SU-DHL-6 (cell line): ENCODE results near the gene ABHD16A.

Experiments used
- H2AFZ ChIP-seq: fragments of 200-600 bp; sonication (generic); 2 replicates; pipeline ENCODE4 v1.6.1; 2014; ENCODE audit warnings: low read depth, mild to moderate bottlenecking, moderate library complexity, mixed read lengths, antibody characterized with exemption, low read length; ENCODE audit not compliant: severe bottlenecking
- H3F3A ChIP-seq: fragments of 200-600 bp; shearing (Covaris generic); 2 replicates; pipeline ENCODE4 v1.6.0; 2016; ENCODE audit warnings: antibody characterized with exemption, mild to moderate bottlenecking; ENCODE audit not compliant: insufficient read depth
- H3K27ac ChIP-seq: fragments of 200-600 bp; sonication (generic); 2 replicates; pipeline ENCODE4 v1.5.1; 2016; ENCODE audit warnings: low read depth, mild to moderate bottlenecking, low read length, moderate library complexity, mixed read lengths
- H3K27me3 ChIP-seq: fragments of 200-600 bp; sonication (generic), shearing (Covaris generic); 2 replicates; pipeline ENCODE4 v1.6.0; 2014; ENCODE audit warnings: mild to moderate bottlenecking, low read length
- H3K36me3 ChIP-seq: fragments of 200-600 bp; sonication (generic); 2 replicates; pipeline ENCODE4 v1.6.1; 2014; ENCODE audit warnings: mild to moderate bottlenecking, low read length, mixed read lengths
- H3K4me2 ChIP-seq: fragments of 300-600, 200-600 bp; shearing (Covaris generic), sonication (generic); 2 replicates; pipeline ENCODE4 v1.6.0; 2014; ENCODE audit warnings: low read length, low read depth, mild to moderate bottlenecking; ENCODE audit not compliant: poor library complexity, severe bottlenecking
- H3K4me3 ChIP-seq: fragments of 200-600 bp; sonication (generic); 2 replicates; pipeline ENCODE4 v1.5.1; 2014; ENCODE audit warnings: antibody characterized with exemption, low read length, mild to moderate bottlenecking, mixed read lengths; ENCODE audit not compliant: insufficient read depth, poor library complexity, severe bottlenecking
- H3K79me2 ChIP-seq: fragments of 200-600 bp; sonication (generic); 2 replicates; pipeline ENCODE4 v1.6.1; 2014; ENCODE audit warnings: mild to moderate bottlenecking, low read length, moderate library complexity; ENCODE audit not compliant: insufficient read depth
- H3K9ac ChIP-seq: fragments of 200-600 bp; sonication (generic); 2 replicates; pipeline ENCODE4 v1.7.0; 2014; ENCODE audit warnings: mild to moderate bottlenecking, low read length
- H3K9me2 ChIP-seq: fragments of 200-600 bp; sonication (generic); replicated peaks from 2 replicates; pipeline ENCODE4 v1.6.1; 2014; ENCODE audit warnings: low read length; ENCODE audit not compliant: insufficient read depth
- H3K9me3 ChIP-seq: fragments of 200-600 bp; sonication (generic); 2 replicates; pipeline ENCODE4 v1.6.1; 2014; ENCODE audit warnings: low read length, mixed read lengths; ENCODE audit not compliant: insufficient read depth
- H4K20me1 ChIP-seq: fragments of 200-600 bp; sonication (generic); 2 replicates; pipeline ENCODE4 v1.6.1; 2014; ENCODE audit warnings: low read depth, mild to moderate bottlenecking, antibody characterized with exemption, low read length, moderate library complexity, mixed read lengths
- CTCF ChIP-seq: fragments of 200-600 bp; sonication (generic); IDR thresholded peaks from one replicate; pipeline ENCODE4 v1.5.1; 2017; ENCODE audit warnings: antibody characterized with exemption, mild to moderate bottlenecking, low read length, moderate library complexity; ENCODE audit not compliant: insufficient read depth, poor library complexity, severe bottlenecking
- EZH2phosphoT487 ChIP-seq: fragments of 200-600 bp; sonication (generic), shearing (Covaris generic); conservative IDR thresholded peaks from 2 replicates; pipeline ENCODE4 v1.6.1; 2018; ENCODE audit warnings: mild to moderate bottlenecking, antibody characterized with exemption, low read length, moderate library complexity, mixed read lengths

The ABHD16A gene

GRCh38 chr6:31660381-31661261 lies 42.5 kb downstream of the ABHD16A start, which contains the start of gene C6orf47:
Gene C6orf47 (minus strand): TSS chr6:31660778. CDS start chr6:31659947, 831 bp downstream.
- Histone ChIP-seq H3F3A (peaks cover 27% of the 10 kb centered on the region), H3K9me3 (no peaks in the 10 kb centered on the region), H4K20me1 (no peaks in the 10 kb centered on the region), H3K9ac (peak within 1 kb of the TSS; percentile 76), H3K4me2 (peak within 1 kb of the TSS; percentile 75), H3K9me2 (no peaks in the 10 kb centered on the region), H3K27ac (peak within 1 kb of the TSS; percentile 66), H2AFZ (peak within 1 kb of the TSS; percentile 22), H3K36me3 (no peaks in the 10 kb centered on the region), H3K27me3 (no peaks in the 10 kb centered on the region), H3K79me2 (peaks cover 46% of the 10 kb centered on the region), H3K4me3 (peak within 1 kb of the TSS; percentile 75)
- TF ChIP-seq CTCF: no peak
- TF ChIP-seq EZH2phosphoT487: no peak

- H3K9me2 ChIP-seq: no peaks in the 10 kb centered on the region
- H3K9me3 ChIP-seq: no peaks in the 10 kb centered on the region
- peak overlapping the region; percentile 75 for H3K4me3 ChIP-seq
- H3K79me2 ChIP-seq: peaks cover 46% of the 10 kb centered on the region
- no peaks in the 10 kb centered on the region for H3K27me3 ChIP-seq
- no peaks in the 10 kb centered on the region for H3K36me3 ChIP-seq
- no peaks in the 10 kb centered on the region for H4K20me1 ChIP-seq
- H3K9ac ChIP-seq: peak overlapping the region; percentile 76
- H3K4me2 ChIP-seq: peak overlapping the region; percentile 75
- peak overlapping the region; percentile 66 for H3K27ac ChIP-seq
- peak overlapping the region; percentile 15 for H2AFZ ChIP-seq
- TF ChIP-seq CTCF (no peak), EZH2phosphoT487 (no peak)
- H3F3A ChIP-seq: peaks cover 26% of the 10 kb centered on the region
These were observed 43.3 kb downstream of the ABHD16A start for GRCh38 chr6:31659649-31660380.

- H3F3A ChIP-seq: peaks cover 28% of the 10 kb centered on the region
- no peak overlapping the region for H2AFZ ChIP-seq
- no peaks in the 10 kb centered on the region for H4K20me1 ChIP-seq
- H3K4me2 ChIP-seq: peak overlapping the region; percentile 75
- no peaks in the 10 kb centered on the region for H3K36me3 ChIP-seq
- H3K9me3 ChIP-seq: no peaks in the 10 kb centered on the region
- no peaks in the 10 kb centered on the region for H3K9me2 ChIP-seq
- H3K27me3 ChIP-seq: no peaks in the 10 kb centered on the region
- TF ChIP-seq CTCF (no peak), EZH2phosphoT487 (no peak)
- H3K9ac ChIP-seq: peak overlapping the region; percentile 76
- peak overlapping the region; percentile 75 for H3K4me3 ChIP-seq
- H3K79me2 ChIP-seq: peaks cover 40% of the 10 kb centered on the region
- H3K27ac ChIP-seq: peak overlapping the region; percentile 66
These were observed 44.0 kb downstream of the ABHD16A start for GRCh38 chr6:31658983-31659648.
